Fibroblast of skin of left quadriceps (primary cell): ENCODE results near the gene PLEKHM2.
A peak's percentile ranks its signal among the peaks of the same experiment; 100 is the strongest.
"Not testable (repeated sequence)": the region's sequence is repeated elsewhere in the genome, so short reads cannot be mapped to it uniquely, and the experiment has no call there.

ENCODE experiments used
- DNase-seq, 2 experiments: peaks; one replicate each; pipeline ENCODE4 v3.0.0-alpha.2; 2013; ENCODE audit warnings: low read depth in 2 of 2

The PLEKHM2 gene, protein sequence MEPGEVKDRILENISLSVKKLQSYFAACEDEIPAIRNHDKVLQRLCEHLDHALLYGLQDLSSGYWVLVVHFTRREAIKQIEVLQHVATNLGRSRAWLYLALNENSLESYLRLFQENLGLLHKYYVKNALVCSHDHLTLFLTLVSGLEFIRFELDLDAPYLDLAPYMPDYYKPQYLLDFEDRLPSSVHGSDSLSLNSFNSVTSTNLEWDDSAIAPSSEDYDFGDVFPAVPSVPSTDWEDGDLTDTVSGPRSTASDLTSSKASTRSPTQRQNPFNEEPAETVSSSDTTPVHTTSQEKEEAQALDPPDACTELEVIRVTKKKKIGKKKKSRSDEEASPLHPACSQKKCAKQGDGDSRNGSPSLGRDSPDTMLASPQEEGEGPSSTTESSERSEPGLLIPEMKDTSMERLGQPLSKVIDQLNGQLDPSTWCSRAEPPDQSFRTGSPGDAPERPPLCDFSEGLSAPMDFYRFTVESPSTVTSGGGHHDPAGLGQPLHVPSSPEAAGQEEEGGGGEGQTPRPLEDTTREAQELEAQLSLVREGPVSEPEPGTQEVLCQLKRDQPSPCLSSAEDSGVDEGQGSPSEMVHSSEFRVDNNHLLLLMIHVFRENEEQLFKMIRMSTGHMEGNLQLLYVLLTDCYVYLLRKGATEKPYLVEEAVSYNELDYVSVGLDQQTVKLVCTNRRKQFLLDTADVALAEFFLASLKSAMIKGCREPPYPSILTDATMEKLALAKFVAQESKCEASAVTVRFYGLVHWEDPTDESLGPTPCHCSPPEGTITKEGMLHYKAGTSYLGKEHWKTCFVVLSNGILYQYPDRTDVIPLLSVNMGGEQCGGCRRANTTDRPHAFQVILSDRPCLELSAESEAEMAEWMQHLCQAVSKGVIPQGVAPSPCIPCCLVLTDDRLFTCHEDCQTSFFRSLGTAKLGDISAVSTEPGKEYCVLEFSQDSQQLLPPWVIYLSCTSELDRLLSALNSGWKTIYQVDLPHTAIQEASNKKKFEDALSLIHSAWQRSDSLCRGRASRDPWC

DNA sequence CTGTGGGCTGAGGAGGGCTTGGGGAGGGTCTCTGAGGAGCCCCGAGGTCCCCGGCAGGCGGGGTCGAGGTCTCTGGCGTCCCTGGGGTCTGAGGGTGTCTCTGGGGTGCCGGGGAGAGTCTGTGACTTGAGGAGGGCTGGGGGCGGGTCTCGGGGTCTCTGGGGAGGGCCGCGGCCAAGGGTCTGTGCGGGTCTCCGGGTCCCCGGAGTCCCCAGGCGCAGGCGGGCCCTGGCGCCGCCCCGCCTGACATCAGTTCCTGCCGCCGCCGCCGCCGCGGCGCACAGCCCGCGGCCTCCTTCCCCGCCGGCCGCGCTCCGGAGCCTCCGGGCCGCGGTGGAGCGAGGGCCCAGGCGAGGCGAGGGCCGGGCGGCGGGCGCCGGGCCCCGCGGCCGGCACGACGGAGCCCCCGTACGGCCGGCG is at the start of gene PLEKHM2:
Gene PLEKHM2, plus strand, starts transcription at position 279 of the 420 bp plus-strand sequence. CDS start 239 bp downstream, outside the sequence.
- peak in 1 of 2 experiments; percentile 9 for DNase-seq

DNA sequence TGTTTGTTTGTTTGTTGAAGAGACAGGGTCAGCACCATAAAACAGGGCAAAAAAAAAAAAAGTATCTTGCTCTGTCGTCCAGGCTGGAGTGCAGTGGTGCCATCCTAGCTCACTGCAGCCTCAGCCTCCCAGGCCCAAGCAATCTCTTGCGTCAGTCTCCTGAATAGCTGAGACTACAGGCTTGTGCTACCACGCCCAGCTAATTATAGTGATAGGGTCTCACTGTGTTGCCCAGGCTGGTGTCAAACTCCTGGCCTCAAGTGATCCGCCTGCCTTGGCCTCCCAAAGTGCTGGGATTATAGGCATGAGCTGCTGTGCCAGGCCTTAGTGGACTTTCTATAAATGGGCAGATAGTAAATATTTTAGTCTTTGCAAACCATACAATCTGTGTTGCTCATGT is 47.7 kb upstream of the PLEKHM2 start:
- no peak for DNase-seq

DNA sequence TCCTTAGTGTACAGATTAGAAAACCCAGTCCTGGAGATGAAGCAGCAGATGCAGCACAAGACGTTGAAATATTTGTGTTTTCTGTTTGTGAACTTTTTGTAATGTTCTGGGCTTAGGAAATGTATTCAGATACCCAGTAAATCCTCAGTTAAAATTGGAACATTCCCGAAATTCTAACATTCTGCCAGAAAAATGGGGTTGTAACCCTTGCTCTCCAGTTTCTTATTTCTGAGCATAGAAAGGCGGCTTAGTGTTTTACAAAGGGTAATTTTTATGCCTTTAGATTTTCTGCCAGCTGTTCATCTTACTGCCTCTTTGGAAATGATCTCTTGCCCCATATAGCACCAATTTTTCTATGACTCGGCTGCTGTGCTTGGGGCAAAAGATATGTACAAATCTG is 46.3 kb upstream of the PLEKHM2 start:
- no peak for DNase-seq

DNA sequence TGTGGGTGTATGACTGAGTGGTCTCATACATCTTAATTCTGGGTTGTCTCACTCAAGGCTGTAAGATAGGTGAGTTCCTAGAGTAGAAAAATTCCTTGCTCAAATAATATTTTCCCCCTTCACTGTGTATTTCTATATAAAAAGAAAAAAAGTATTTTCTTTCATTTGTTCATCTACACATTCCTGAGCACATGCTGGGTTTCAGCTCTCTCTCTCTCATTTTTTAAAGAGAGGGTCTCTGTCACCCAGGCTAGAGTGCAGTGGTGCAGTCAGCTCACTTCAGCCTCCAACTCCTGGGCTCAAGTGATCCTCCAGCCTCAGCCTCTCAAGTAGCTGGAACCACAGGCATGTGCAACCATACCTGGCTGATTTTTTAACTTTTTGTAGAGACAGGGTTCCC is 44.9 kb upstream of the PLEKHM2 start:
- no peak for DNase-seq

DNA sequence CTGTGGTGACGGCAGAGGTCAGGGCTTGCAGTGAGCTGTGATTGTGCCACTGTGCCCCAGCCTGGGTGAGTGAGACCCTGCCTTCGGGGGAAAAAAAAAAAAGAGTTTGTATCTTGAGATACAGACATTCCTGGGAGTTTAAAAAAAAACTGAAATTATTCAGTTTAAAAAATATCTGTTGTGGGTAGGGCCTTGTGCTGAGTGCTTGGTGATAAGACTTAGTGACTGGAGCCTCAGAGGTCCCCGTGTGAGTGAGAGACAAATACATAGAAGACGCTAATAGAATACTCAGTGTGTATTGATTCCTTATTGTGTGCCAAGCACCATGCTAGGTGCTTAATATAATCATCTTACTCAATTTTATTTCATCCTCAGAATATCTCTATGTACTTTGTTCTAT is 44.2 kb upstream of the PLEKHM2 start:
- DNase-seq = no peak

DNA sequence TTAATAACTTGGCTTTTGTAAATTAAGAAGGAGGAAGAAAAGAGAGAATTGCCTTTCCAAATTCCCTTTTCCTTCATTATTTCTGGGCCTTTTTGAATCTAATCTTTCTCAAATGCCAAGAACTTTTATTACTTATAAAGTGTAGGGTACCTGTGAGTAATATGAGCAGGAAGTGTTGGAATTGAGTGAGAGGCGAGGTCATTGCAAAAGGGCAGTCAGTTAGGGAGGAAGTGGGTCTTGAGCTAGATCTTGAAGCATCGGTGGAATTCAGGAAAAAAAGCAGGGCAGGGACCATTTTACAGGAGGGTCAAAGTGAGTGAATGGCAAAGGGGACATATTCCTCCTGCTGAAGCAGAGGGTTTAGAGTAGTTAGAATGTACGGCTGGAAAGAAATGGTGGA is 43.5 kb upstream of the PLEKHM2 start:
- no peak for DNase-seq

DNA sequence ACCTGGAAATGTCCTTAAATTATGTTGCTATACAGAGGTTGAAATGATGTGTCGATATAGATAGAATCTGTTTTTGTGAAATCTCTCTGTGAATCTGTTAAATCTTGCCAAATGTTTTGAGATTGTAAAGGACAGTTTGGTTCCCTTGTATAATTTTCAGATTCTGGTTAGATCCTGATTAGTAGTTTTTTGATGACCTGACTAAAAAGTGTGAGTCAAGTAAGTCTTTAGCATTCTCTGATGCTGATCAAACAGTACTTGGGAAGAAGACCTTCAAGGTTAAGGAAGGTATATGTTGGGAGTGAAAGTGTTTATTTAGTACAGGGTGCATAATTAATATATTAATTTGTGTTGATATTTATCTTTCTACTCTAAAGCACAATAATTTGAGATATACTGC is 34.2 kb upstream of the PLEKHM2 start:
- DNase-seq = no peak

DNA sequence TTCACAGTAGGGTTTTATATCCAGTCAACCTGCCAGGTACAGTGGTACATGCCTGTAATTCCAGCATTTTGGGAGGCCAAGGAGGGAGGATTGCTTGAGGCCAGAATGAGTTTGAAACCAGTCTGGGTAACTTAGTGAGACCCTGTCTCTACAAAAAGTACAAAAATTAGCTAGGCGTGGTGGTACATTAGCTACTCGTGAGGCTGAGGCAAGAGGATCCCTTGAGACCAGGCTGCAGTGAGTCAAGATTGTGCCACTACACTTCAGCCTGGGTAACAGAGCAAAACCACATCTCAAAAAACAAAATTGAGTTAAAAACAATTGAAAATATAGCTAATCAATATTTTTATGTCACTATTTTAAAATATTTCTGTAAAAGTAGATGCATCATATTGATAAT is 33.7 kb upstream of the PLEKHM2 start:
- DNase-seq = no peak

DNA sequence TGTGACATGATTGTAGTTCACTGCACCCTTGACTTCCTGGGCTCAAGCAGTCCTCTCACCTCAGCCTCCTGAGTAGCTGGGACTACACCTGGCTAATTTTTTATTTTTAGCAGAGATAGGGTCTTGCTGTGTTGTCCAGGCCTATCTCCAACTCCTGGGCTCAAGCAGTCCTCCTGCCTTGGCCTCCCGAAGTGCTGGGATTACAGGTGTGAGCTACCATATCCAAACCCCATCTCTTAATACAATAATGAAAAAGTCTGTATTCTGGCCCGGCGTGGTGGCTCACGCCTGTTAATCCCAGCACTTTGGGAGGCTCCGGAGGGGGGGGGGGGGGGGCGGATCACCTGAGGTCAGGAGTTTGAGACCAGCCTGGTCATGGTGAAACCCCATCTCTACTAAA is 32.0 kb upstream of the PLEKHM2 start:
- DNase-seq = not testable (repeated sequence)

DNA sequence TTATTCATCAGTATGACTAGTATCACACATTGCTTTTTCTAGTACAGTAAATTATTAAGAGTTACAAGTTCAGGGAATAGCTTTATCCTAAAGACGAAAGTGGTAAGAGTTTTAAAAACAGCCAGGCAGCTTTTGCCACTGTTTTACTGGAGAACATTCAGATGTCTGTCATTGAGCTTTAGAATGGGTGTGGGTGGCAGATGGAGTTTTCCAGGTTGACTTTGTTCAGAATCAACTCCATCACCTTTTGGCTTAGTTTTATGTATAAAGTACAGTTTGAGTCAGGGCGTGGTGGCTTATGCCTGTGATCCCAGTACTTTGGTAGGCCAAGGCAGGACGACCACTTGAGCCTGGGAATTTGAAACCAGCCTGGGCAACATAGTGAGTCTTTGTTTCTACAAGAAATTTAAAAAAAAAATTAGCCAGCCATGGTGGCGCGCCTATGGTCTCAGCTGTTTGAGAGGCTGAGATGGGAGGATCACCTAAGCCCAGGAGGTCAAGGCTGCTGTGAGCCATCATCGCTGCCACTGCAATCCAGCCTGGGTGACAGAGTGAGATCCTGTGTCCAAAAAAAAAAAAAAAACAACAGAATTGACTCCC is 29.9 kb upstream of the PLEKHM2 start:
- DNase-seq = no peak

DNA sequence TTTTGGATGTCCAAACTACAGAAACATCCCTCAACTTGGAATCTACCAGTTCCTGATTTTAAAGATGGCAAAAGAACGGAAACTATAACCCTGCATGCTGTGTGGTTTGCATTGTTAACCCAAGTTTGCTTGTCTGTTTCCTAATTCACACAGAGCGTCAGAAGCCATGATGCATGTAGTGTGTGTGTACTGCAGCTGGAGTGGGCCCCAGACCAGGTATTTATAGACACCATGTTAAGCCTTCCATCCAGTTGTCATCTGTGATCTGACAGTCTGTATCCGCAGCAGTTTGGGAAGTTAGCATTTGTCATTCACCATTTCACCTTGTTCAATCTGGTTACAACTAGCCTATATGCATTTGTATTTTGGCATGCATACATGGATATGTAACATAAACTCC is 27.7 kb upstream of the PLEKHM2 start:
- DNase-seq = no peak

DNA sequence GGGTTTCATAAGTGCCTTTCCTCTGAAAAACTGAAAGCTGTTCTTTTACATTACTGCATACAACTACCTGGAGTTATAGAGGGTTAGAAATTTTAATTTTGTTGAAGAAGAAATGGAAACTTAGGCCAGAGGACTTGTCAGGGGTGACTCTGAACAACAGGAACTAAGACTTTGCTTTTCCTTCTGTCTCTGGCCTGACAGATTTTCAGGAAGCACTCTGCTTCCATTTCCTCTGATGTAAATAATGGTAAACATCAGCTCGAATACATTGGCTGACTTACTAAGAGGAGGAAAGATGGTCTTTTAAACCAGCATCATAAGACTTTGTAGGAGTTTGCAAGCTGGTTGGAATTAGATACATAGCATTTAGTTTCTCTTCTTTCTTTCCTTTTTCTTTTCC is 27.1 kb upstream of the PLEKHM2 start:
- DNase-seq = no peak

DNA sequence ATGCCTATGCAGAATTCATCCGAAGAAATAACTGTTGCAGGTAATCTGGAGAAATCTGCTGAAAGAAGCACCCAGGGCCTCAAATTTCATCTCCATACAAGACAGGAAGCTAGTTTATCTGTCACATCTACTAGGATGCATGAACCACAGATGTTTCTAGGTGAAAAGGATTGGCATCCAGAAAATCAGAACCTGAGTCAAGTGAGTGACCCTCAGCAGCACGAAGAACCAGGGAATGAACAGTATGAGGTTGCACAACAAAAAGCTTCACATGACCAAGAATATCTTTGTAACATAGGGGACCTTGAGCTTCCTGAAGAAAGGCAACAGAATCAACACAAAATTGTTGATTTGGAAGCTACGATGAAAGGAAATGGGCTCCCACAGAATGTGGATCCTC is 24.0 kb upstream of the PLEKHM2 start:
- no peak for DNase-seq

DNA sequence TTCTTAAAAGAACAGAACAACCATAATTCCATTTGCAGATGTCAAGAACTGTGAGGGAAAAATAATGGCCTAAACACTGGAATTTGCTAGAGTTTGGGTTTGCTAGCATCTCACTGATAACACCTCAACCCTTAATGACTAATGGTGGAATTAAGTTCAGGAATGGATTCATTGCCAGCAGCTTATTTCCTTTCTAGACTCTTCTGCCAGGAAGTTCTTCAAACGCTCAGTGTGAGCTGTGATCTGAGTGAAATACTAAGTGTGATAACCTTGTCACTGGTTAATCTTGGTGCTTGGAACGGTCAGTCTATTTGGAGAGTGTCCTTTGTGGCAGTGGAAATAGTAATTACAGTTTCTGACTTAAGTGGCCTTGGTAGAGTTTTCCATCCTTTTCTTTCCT is 21.6 kb upstream of the PLEKHM2 start:
- DNase-seq = no peak

DNA sequence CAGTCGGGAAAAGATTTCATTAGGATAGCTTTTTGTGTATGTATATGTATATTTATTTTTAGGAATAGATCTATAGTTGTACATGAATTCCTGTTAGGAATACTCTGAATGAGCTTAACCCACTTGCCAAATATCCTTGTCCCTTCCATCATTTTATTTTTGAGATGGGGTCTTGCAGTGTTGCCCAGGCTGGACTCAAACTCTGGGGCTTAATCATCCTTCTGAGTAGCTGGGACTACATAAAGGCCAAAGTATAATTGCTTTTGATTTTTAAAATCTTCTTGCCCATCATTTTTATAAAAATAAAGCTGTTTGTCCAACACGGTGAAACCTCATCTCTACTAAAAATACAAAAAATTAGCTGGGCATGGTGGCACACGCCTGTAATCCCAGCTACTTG is 20.2 kb upstream of the PLEKHM2 start:
- DNase-seq = no peak

DNA sequence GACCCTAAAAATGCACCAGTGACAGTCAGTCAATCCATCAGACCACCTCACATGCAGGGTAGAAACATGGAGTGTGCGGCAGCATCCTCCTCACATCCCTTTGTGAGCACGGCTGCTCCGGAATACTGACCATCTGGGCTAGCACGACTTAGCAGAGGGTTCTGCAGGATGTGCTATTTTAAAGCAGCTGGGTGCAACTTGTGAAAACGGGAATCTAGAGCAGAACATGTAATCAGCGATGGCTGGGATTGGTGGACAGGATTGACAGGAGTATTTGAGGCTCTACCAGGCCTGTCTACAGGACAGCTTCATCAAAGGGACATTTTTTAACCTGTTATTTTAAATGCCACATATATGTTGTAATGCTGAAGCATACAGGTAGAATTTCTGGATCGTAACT is 16.8 kb upstream of the PLEKHM2 start:
- no peak for DNase-seq

DNA sequence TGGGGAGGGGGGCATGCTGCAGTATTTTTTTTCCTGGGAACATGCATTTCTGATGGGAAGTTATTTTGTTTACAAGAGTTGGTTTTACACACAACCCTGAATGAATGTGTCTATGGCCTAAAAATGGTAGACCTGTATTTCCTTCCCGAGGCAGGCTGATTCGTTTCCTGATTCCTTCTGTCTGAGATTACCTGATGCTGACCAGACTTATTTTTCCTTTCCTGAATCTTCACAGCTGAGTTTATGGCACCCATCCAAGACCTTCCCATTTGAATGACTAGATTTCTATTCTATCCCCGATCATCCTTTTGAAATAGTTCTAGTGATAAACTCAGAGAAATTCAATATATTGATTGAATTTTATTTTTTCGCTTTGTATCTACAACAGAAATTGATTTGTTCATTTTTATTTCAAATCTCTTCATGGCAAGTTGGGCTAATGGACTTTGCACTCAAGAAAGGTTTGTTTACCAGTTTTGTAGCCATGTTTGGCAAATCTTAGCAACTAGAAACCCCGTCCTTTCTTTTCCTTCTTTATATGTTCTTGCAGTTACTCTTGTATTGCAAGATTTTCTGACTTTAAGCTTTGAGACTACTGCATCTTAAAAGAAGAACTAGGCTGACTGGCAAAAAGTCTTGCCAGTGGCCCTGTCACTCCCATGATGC is 15.9 kb upstream of the PLEKHM2 start:
- no peak for DNase-seq

DNA sequence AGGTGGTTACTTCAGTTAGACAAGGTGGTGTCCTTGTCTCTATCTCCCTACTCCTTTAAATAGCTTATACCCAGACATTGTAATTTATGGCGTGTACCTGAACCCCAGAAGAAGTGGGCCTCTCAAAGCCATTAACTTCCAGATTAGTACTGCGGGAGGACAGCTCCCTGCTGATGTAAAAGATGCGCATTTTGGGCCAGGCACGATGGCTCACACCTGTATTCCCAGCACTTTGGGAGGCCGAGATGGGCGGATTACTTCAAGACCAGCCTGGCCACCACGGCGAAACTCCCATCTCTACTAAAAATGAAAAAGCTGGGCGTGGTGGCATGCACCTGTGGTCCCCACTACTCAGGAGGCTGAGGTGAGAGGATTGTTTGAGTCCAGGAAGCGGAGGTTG is 15.0 kb upstream of the PLEKHM2 start:
- no peak for DNase-seq

DNA sequence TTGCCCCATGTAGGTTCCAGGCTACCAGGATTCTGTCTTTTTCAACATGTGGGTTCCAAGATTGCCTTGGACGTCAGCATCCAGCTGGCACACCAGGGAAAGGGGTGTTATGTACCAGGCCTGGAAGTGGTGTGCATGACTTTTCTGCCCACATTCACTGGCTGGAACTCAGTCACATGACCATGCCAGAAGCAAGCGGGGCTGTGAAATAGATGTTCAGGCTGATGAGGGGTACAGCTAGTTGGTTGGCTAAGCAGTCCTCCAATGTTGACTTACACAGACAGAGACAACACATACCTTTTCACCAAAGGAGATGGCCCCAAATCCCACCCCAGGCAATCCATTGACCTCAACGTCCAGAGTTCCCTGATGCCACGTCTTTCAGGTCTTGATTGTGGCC is 14.3 kb upstream of the PLEKHM2 start:
- no peak for DNase-seq

DNA sequence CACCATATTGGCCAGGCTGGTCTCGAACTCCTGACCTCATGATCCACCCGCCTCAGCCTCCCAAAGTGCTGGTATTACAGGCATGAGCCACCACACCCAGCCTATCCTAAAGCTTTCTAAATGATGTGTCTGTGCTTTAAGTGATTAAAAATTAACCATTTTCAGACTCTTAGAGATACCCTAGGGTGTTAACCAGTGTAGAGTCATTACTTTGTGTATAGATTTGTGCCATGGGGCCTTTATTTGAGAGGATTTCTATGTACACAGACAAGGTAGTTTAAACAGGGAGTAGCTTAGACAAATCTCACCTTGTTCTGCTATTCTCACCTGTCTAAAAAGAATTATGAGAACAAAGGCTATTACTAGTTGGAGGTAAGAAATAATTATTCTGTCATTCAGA is 12.7 kb upstream of the PLEKHM2 start:
- DNase-seq = no peak

DNA sequence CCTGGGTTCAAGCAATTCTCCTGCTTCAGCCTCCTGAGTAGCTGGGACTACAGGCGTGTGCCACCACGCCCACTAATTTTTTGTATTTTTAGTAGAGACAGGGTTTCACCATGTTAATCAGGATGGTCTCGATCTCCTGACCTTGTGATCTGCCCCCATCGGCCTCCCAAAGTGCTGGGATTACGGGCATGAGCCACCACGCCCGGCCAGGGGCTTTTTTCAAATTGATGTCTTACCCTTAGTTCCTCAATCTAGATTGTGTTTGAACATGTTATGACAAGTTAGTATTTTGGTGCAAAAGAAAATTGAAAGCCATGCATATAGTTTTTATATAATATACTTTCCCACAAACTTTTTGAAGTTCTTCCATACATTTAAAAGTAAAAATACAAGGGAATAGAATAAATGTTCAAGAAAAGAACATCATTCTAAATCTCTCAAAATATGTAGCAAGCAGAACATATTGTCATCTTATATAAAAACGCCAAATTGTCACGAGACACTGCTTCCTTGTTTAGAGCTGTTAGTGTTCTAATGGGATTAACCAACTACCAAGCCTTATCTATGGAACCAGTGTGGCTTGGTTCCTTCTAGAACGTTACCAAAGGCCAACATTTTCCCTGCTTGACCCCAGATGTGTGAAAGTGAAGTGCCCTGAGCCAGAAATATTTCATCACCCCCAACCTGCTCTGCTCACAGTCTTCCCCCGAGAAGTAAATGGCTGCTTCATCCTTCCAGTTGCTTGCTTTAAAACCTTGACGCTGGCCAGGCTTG is 9.5 kb upstream of the PLEKHM2 start:
- DNase-seq = no peak
